GM18867 (cell line): Measurements from ENCODE around the gene MAN2A2.
"Not testable (repeated sequence)": the region's sequence is repeated elsewhere in the genome, so short reads cannot be mapped to it uniquely, and the experiment has no call there.

Experiments used
- ATAC-seq: cut with Tn5 transposase; IDR thresholded peaks from one replicate; pipeline ENCODE4 v1.9.1; 2021; ENCODE audit warnings: mild to moderate bottlenecking, moderate library complexity; ENCODE audit not compliant: unreplicated experiment

The MAN2A2 gene

GRCh38 chr15:90903733-90904536, 833 bp downstream of the MAN2A2 start:
- no peak for ATAC-seq

GRCh38 chr15:90904746-90905145, 1.6 kb downstream of the MAN2A2 start:
- ATAC-seq, result no peak

DNA sequence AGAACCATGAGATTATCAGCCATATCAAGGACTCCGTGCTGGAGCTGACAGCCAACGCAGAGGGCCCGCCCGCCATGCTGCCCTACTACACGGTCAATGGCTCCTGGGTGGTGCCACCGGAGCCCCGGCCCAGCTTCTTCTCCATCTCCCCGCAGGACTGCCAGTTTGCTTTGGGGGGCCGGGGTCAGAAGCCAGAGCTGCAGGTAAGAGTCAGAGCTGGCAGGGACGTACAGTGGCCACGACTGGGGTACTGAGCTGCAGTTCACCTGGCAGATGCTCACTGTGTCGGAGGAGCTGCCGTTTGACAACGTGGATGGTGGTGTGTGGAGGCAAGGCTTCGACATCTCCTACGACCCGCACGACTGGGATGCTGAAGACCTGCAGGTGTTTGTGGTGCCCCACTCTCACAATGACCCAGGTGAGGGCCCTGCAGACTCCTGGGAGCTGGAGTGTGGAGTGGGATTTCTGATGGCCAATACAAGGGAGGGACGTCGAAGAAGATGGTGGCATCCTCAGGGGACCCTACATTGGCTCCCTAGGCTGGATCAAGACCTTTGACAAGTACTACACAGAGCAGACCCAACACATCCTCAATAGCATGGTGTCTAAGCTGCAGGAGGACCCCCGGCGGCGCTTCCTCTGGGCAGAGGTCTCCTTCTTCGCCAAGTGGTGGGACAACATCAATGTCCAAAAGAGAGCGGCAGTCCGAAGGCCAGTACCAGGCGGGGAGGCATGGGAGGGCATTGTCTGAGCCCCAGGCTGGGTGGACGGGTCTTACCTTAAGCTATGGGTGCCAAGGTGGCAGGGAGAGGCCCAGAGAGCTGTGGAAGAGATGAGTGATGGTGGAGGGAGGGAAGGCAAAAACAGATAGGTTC, 2.4 kb downstream of the MAN2A2 start:
- ATAC-seq, result no peak

GRCh38 chr15:90906181-90906849, 3.2 kb downstream of the MAN2A2 start:
- ATAC-seq, result no peak

DNA sequence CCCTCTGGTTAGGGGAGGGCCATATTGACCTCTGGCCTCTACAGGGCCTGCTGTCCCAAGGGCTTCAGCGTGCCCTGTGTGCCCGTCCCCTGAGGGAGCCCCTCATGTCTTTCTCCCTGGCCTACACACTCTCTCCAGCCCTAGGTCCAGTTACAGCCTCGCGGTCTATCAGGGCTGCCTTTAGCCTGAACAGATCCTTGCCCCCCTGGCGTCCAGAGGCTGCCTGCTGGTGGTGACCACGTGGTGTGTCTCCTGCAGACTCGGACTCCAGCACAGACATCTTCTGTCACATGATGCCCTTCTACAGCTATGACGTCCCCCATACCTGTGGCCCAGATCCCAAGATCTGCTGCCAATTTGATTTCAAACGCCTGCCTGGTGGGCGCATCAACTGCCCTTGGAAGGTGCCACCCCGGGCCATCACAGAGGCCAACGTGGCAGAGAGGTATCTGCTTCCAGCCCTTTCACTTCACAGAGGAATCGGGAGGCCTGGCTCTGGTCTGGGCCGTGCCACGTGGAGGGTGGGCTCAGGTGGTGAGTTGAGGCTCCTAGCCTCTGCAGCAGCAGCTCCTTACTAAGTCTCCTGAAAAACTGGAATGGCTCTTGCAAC, 4.1 kb downstream of the MAN2A2 start:
- ATAC-seq, result no peak

- ATAC-seq, result no peak
Measured at GRCh38 chr15:90907838-90908507, 4.9 kb downstream of the MAN2A2 start.

- not testable (repeated sequence) for ATAC-seq
Measured at GRCh38 chr15:90909449-90909848, 6.3 kb downstream of the MAN2A2 start.

GRCh38 chr15:90909976-90910375, 6.9 kb downstream of the MAN2A2 start:
- ATAC-seq, result no peak

- no peak for ATAC-seq
Measured at GRCh38 chr15:90910441-90911301, 7.6 kb downstream of the MAN2A2 start.

DNA sequence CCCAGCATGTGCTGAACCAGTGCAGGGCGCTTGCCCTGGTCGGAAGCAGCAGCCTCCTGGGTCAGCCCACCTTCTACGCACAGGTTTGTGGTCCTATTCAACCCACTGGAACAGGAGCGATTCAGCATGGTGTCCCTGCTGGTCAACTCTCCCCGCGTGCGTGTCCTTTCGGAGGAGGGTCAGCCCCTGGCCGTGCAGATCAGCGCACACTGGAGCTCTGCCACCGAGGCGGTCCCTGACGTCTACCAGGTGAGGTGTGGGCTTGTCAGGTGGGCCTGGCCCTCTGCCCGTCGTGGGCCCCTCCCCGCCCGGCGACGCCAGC, 8.2 kb downstream of the MAN2A2 start:
- ATAC-seq, result no peak

DNA sequence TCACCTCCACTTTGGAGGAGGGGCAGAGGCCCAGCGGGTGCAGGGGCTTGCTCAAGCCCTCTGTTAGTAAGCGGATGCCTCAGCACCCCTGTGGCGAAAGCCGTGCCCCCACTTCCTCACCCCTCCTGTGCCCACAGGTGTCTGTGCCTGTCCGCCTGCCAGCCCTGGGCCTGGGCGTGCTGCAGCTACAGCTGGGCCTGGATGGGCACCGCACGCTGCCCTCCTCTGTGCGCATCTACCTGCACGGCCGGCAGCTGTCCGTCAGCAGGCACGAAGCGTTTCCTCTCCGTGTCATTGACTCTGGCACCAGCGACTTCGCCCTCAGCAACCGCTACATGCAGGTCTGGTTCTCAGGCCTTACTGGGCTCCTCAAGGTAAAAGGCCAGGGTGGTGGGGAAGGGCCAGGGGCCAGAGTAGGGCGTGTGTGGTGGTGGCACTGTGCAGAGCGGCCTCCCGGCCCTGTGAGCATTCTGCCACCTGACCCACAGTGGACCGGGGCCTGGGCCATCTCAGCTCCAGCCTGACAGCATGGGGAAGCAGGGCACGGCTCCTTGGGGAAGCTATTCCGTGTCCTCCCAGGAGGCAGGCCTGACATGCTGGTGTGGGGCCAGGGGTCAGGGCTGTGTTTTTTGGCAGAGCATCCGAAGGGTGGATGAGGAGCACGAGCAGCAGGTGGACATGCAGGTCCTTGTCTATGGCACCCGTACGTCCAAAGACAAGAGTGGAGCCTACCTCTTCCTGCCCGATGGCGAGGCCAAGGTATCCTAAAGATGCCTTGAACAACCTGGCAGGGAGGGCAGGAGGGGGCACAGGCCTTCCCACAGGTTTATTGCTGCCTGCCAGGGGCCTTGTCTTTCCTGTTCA, 9.0 kb downstream of the MAN2A2 start:
- no peak for ATAC-seq

DNA sequence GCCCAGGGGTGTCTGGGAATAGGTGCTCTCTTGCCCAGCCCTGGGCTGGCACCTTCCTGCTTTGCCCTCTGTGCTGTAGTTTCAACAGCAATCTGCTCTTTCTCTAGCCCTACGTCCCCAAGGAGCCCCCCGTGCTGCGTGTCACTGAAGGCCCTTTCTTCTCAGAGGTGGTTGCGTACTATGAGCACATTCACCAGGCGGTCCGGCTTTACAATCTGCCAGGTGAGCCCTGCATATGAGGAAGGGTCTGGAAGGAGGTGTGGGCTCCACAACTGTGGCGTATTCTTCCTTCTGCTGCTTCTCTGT, 9.6 kb downstream of the MAN2A2 start:
- ATAC-seq, result no peak

DNA sequence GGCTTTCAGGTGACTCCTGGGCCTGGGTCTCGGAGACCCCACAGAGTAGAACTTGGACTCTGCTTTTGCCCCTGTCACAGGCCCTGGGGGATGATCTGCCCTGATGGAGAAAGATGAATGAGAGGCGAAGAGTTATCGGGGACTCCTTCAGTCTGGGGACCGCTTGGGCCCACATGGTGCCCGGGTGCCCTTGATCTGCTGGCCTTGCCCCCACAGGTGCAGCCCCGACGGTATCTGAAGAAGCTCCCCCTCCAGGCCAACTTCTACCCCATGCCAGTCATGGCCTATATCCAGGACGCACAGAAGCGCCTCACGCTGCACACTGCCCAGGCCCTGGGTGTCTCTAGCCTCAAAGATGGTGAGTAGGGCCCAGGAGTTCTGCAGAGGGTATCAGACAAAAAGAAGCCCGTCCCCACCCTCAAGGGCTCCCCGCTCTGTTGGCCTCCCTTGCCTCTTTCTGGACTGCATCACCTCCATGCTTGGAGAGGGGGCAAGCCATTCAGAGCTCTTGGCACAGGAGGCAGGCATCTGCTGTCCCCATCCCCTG, 10.4 kb downstream of the MAN2A2 start:
- ATAC-seq, result no peak

DNA sequence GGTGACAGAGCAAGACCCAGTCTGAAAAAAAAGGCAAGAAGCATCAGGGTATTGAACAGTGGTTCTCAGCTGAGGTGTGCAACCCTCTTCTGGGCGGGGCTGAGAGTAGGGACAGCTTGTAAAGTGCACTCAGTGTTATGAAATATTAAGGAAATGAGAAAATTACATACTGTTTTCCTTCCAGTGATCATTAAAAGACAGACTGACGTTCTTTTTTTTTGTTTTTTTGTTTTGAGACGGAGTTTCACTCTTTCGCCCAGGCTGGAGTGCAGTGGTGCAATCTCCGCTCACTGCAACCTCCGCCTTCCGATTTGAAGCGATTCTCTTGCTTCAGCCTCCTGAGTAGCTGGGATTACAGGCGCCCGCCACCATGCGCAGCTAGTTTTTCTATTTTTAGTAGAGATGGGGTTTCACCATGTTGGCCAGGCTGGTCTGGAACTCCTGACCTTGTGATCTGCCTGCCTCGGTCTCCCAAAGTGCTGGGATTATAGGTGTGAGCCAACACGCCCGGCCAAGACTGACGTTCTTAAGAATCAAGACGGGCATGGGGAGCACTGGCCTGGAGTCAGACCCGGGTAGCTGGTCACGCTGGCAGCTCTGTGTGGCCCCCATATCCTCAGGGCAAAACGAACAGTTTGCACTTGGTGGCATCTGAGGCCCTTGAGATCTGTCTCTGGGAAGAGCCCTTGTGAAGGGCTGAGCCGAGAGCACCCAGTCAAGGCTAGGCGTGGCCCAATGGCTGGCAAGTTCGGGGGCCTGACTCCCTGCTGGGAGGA, 11.4 kb downstream of the MAN2A2 start:
- no peak for ATAC-seq

GRCh38 chr15:90915216-90915807, 12.2 kb downstream of the MAN2A2 start:
- no peak for ATAC-seq

DNA sequence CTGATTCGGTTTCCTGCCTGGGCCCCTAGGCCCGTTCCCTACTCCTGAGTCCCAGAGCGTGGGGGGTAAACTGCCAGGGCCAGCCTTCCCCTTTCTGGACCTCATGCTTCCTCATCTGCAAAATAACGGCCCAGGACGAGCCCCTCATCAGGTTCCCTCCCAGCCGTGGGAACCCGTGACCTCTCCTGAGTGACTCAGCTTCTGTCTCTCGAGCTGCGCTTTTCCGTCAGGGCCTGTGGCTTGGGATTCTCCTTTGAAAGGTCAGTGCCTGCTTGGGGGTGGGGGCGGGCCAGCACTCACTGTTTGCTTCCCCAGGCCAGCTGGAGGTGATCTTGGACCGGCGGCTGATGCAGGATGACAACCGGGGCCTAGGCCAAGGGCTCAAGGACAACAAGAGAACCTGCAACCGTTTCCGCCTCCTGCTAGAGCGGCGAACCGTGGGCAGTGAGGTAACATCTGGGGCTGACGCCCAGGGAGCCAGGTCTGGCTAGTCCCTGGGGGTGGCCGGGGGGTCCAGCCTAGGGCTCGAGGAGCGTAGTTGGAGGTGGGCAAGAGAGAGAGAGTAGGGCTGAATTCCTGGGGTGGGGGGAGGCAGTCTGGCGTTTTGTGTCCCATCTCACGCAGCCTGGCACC, 12.8 kb downstream of the MAN2A2 start:
- no peak for ATAC-seq

DNA sequence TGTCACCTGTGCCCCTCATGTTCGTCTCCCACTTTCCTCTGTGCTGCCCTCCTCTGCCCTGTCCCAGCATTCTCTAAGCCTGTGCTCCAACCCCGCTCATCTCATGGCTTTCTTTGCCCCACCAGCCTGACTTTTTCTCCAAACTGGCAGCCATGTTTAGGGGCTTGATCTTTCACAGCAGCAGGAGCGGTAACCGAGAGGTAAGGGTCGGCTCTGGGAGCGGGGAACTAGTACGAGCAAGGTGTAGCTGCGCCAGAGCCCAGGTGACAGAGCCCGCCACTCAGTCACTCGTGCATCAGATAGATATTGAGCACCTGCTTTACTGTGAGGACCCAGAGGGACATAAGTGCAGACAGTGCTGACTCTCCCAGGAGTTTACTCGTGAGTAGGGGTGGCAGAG, 13.4 kb downstream of the MAN2A2 start:
- ATAC-seq, result no peak
